IMR-90 (cell line): Measurements from ENCODE around the gene KIFBP. TPM values are rescaled to one million over a fixed set of nuclear protein-coding genes. Genes with fewer than 3 reads are reported as not detected.

Experiments
- ATAC-seq: fragments of 200-7000 bp; cut with Tn5 transposase; 2 replicates; pipeline ENCODE4 v1.9.1; 2020; ENCODE audit warnings: low read depth, mild to moderate bottlenecking, moderate library complexity
- BruUV-seq: library from RNA; stranded (reverse); fragments of 400-500 nt; replicated peaks from 2 replicates; lab custom pipeline; 2021; lab: Mats Ljungman, UMichigan
- CTCF ChIA-PET: fragments of 300-600 bp; formaldehyde crosslinking; extraction: SDS; loops from one replicate; lab custom pipeline; 2021; ENCODE audit warnings: antibody characterized with exemption; lab: Yijun Ruan, JAX
- POLR2A ChIA-PET: fragments of 300-600 bp; sonication (Branson Sonifier 250); formaldehyde crosslinking; loops from one replicate; lab custom pipeline; 2022; ENCODE audit warnings: antibody characterized with exemption; ENCODE audit not compliant: unreplicated experiment; lab: Charles Lee
- DNase-seq: peaks from one replicate; pipeline ENCODE4 v3.0.0; 2013
- H2AFZ ChIP-seq: replicated peaks from 2 replicates; pipeline ENCODE3; 2013; ENCODE audit warnings: low read length, mild to moderate bottlenecking; ENCODE audit not compliant: poor library complexity
- H2AK5ac ChIP-seq: 2 replicates; pipeline ENCODE4 v1.6.1; 2013; ENCODE audit warnings: low read depth, low read length, inconsistent platforms
- H2AK9ac ChIP-seq: replicated peaks from 2 replicates; pipeline ENCODE3; 2013; ENCODE audit warnings: mild to moderate bottlenecking, low read depth, low read length, moderate library complexity; ENCODE audit not compliant: poor library complexity
- H2BK120ac ChIP-seq: 2 replicates; pipeline ENCODE4 v1.6.1; 2013; ENCODE audit warnings: low read depth, low read length, inconsistent platforms
- H2BK15ac ChIP-seq: 3 replicates; pipeline ENCODE4 v1.6.1; 2013; ENCODE audit warnings: low read depth, low read length, inconsistent platforms
- H2BK20ac ChIP-seq: 2 replicates; pipeline ENCODE4 v1.6.1; 2013; ENCODE audit warnings: low read depth, mild to moderate bottlenecking, inconsistent platforms, low read length, moderate library complexity
- H2BK5ac ChIP-seq: 2 replicates; pipeline ENCODE4 v1.6.1; 2013; ENCODE audit warnings: mild to moderate bottlenecking, low read depth, low read length, inconsistent platforms; ENCODE audit not compliant: poor library complexity, severe bottlenecking
- H3K14ac ChIP-seq: replicated peaks from 2 replicates; pipeline ENCODE4 v1.6.1; 2013; ENCODE audit warnings: low read depth, low read length, inconsistent platforms
- H3K18ac ChIP-seq: 2 replicates; pipeline ENCODE4 v1.6.1; 2013; ENCODE audit warnings: low read depth, low read length, control low read depth
- H3K23ac ChIP-seq: 2 replicates; pipeline ENCODE4 v1.6.1; 2013; ENCODE audit warnings: low read depth, low read length, inconsistent platforms
- H3K27ac ChIP-seq: 2 replicates; pipeline ENCODE4 v1.5.1; 2013; ENCODE audit warnings: mild to moderate bottlenecking, control low read depth, low read length; ENCODE audit not compliant: insufficient read depth
- H3K27me3 ChIP-seq: 2 replicates; pipeline ENCODE4 v1.6.1; 2013; ENCODE audit warnings: low read length; ENCODE audit not compliant: control insufficient read depth, insufficient read depth
- H3K36me3 ChIP-seq: 2 replicates; pipeline ENCODE4 v1.6.1; 2013; ENCODE audit warnings: low read length, mixed read lengths; ENCODE audit not compliant: control insufficient read depth, insufficient read depth
- H3K4ac ChIP-seq: 2 replicates; pipeline ENCODE4 v1.6.1; 2013; ENCODE audit warnings: low read depth, low read length, inconsistent platforms
- H3K4me1 ChIP-seq: 2 replicates; pipeline ENCODE4 v1.6.1; 2013; ENCODE audit warnings: low read length, mixed read lengths; ENCODE audit not compliant: control insufficient read depth, insufficient read depth
- H3K4me2 ChIP-seq: 2 replicates; pipeline ENCODE4 v1.6.1; 2013; ENCODE audit warnings: low read depth, mild to moderate bottlenecking, control low read depth, low read length, moderate library complexity
- H3K4me3 ChIP-seq: 2 replicates; pipeline ENCODE4 v1.5.1; 2013; ENCODE audit warnings: low read depth, mild to moderate bottlenecking, control low read depth, low read length, moderate library complexity; ENCODE audit not compliant: insufficient read depth
- H3K56ac ChIP-seq: 2 replicates; pipeline ENCODE4 v1.6.1; 2013; ENCODE audit warnings: low read length, inconsistent platforms; ENCODE audit not compliant: insufficient read depth; ENCODE audit errors: extremely low read depth
- H3K79me1 ChIP-seq, 2 experiments: 2 replicates each; pipeline ENCODE4 v1.6.1; 2013; ENCODE audit warnings: low read length in 2 of 2, inconsistent platforms in 1 of 2, low read depth in 1 of 2
- H3K9ac ChIP-seq: 2 replicates; pipeline ENCODE4 v1.6.1; 2013; ENCODE audit warnings: low read depth, low read length, control low read depth
- H3K9me1 ChIP-seq: 2 replicates; pipeline ENCODE4 v1.6.1; 2013; ENCODE audit warnings: low read length, inconsistent platforms; ENCODE audit not compliant: insufficient read depth
- H3K9me3 ChIP-seq: 2 replicates; pipeline ENCODE4 v1.6.1; 2013; ENCODE audit warnings: low read length; ENCODE audit not compliant: control insufficient read depth, insufficient read depth
- H4K20me1 ChIP-seq: 2 replicates; pipeline ENCODE4 v1.6.1; 2013; ENCODE audit warnings: low read length, inconsistent platforms; ENCODE audit not compliant: insufficient read depth
- H4K5ac ChIP-seq: 2 replicates; pipeline ENCODE4 v1.6.1; 2013; ENCODE audit warnings: mild to moderate bottlenecking, low read depth, low read length, control low read depth
- H4K8ac ChIP-seq, 2 experiments: 2 replicates each; pipeline ENCODE4 v1.6.1; 2013; ENCODE audit warnings: low read depth in 2 of 2, low read length in 2 of 2, control low read depth in 1 of 2, inconsistent platforms in 1 of 2
- H4K91ac ChIP-seq: 2 replicates; pipeline ENCODE4 v1.6.1; 2013; ENCODE audit warnings: low read depth, low read length, inconsistent platforms; ENCODE audit not compliant: insufficient read depth
- BHLHE40 ChIP-seq: fragments of 150-350 bp; IDR thresholded peaks from 2 replicates; pipeline ENCODE4 v1.6.1; 2016; ENCODE audit warnings: mild to moderate bottlenecking, low read depth, low read length
- CHD1 ChIP-seq: IDR thresholded peaks from 2 replicates; pipeline ENCODE4 v1.6.1; 2012; ENCODE audit warnings: low read depth, low read length, improper control_type of control experiment
- ELK1 ChIP-seq: fragments of 150-350 bp; IDR thresholded peaks from 2 replicates; pipeline ENCODE4 v1.6.1; 2016; ENCODE audit warnings: low read depth, mild to moderate bottlenecking, low read length, moderate library complexity, borderline replicate concordance
- FOS ChIP-seq: fragments of 150-350 bp; IDR thresholded peaks from 2 replicates; pipeline ENCODE4 v1.6.1; 2016; ENCODE audit warnings: low read depth, low read length
- MAFK ChIP-seq: IDR thresholded peaks from 2 replicates; pipeline ENCODE4 v1.6.1; 2012; ENCODE audit warnings: low read depth, low read length, improper control_type of control experiment
- MXI1 ChIP-seq: IDR thresholded peaks from 2 replicates; pipeline ENCODE4 v1.6.1; 2012; ENCODE audit warnings: low read depth, mild to moderate bottlenecking, low read length, moderate library complexity, borderline replicate concordance
- POLR2A ChIP-seq: IDR thresholded peaks from 2 replicates; pipeline ENCODE4 v1.6.1; 2012; ENCODE audit warnings: mild to moderate bottlenecking, low read depth, low read length
- RFX5 ChIP-seq: IDR thresholded peaks from 2 replicates; pipeline ENCODE4 v1.8.0; 2012; ENCODE audit warnings: low read depth, mild to moderate bottlenecking, low read length, moderate library complexity
- USF2 ChIP-seq: fragments of 150-350 bp; IDR thresholded peaks from 2 replicates; pipeline ENCODE4 v1.6.1; 2017; ENCODE audit warnings: mild to moderate bottlenecking, antibody characterized with exemption, low read length, low read depth
- WGBS, 2 experiments: methylation state at CpG; one replicate each; pipeline versions ENCODE4 v1.1.5 to v1.1.7; 2013; ENCODE audit warnings: missing lambda C conversion rate in 2 of 2; ENCODE audit not compliant: insufficient read length in 1 of 2; ENCODE audit errors: extremely low coverage in 2 of 2; 5-methylcytosine and 5-hydroxymethylcytosine counted together
- dilution Hi-C: fragments of 300-500 bp; cut with HindIII; formaldehyde crosslinking; loops from one replicate; pipeline ENCODE4 v1.14.3; 2018; ENCODE audit warnings: low sequenced_read_pairs; ENCODE audit not compliant: unreplicated experiment
- in situ Hi-C: fragments of 300-500 bp; cut with MboI; formaldehyde crosslinking; loops from 3 replicates; pipeline ENCODE4 v1.14.3; 2019; ENCODE audit warnings: low sequenced_read_pairs, inconsistent platforms, mixed read lengths
- intact Hi-C: fragments of 100-400 bp; cut with micrococcal nuclease; formaldehyde crosslinking; loops from 2 replicates; pipeline ENCODE4 v1.10.0; 2022
- polyA plus RNA-seq, 3 experiments: library from polyadenylated mRNA; depleted of rRNA; stranded (reverse); fragments of >200 nt; gene quantifications; 2 replicates each; pipeline ENCODE4 v1.2.3, GENCODE V29; 2012; ENCODE audit warnings: low replicate concordance in 1 of 3
- total RNA-seq: library from RNA; depleted of rRNA; stranded (reverse); fragments of >200 nt; gene quantifications from 2 replicates; pipeline ENCODE4 v1.2.3, GENCODE V29; 2012

Gene KIFBP
- total and polyA plus RNA-seq, 2 of the 4 experiments (the other 2 are of a cell fraction): 30.6 to 51.3 TPM

DNA sequence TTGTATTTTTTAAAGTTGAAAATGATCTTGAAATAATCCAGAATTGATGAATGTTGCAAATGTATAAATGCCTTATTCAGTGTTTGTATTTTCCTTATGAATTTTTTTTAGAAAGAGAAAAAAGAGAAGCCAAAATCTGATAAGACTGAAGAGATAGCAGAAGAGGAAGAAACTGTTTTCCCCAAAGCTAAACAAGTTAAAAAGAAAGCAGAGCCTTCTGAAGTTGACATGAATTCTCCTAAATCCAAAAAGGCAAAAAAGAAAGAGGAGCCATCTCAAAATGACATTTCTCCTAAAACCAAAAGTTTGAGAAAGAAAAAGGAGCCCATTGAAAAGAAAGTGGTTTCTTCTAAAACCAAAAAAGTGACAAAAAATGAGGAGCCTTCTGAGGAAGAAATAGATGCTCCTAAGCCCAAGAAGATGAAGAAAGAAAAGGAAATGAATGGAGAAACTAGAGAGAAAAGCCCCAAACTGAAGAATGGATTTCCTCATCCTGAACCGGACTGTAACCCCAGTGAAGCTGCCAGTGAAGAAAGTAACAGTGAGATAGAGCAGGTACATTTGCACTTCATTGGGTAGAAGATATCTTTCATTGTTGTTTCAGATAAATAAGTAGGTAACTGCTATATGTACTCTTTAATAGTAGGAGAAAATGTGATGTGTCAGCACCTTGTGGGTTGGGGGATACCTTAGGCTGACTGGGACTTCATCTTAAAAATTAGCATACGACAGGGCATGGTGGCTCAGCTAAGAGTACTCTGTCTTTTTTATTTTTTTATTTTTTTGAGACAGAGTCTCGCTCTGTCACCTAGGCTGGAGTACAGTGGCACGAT, 28.7 kb upstream of the KIFBP start:
- H3K4me2 ChIP-seq: no peak overlapping the region
- no peak overlapping the region for H2BK120ac ChIP-seq
- H3K4me1 ChIP-seq: peaks cover 3% of the 10 kb centered on the region
- H4K8ac ChIP-seq: no peak overlapping the region
- H2AFZ ChIP-seq: no peak overlapping the region
- no peak overlapping the region for H3K4me3 ChIP-seq
- H2AK5ac ChIP-seq: no peak overlapping the region
- in situ Hi-C loops: no loop called here
- no peaks in the 10 kb centered on the region for H3K9me3 ChIP-seq
- BruUV-seq: no TSS peak
- no peak overlapping the region for H2AK9ac ChIP-seq
- H3K4ac ChIP-seq: no peak overlapping the region
- H4K20me1 ChIP-seq: peaks cover 40% of the 10 kb centered on the region
- no peak overlapping the region for H4K5ac ChIP-seq
- WGBS, 2 experiments: no CpG with 5 or more reads among the region's 4 CpGs
- no peak overlapping the region for H3K56ac ChIP-seq
- no peak overlapping the region for H2BK15ac ChIP-seq
- no peak overlapping the region for H3K27ac ChIP-seq
- no peak overlapping the region for H4K91ac ChIP-seq
- no peak overlapping the region for H2BK5ac ChIP-seq
- dilution Hi-C loops: no loop called here
- peaks cover 24 to 32% of the 10 kb centered on the region in 2 experiments for H3K79me1 ChIP-seq
- H3K14ac ChIP-seq: no peak overlapping the region
- CTCF ChIA-PET: interaction anchor here (1.3 kb wide), 1 partner anchor 133 kb away, joined by 3 read pairs; no protein-coding TSS in a partner anchor
- peaks cover 24% of the 10 kb centered on the region for H3K36me3 ChIP-seq
- intact Hi-C loops: no loop called here
- no peak overlapping the region for H2BK20ac ChIP-seq
- no peaks in the 10 kb centered on the region for H3K27me3 ChIP-seq
- DNase-seq (no peak), ATAC-seq (no peak)
- H3K9ac ChIP-seq: no peak overlapping the region
- POLR2A ChIA-PET: no interaction called here
- H3K23ac ChIP-seq: no peak overlapping the region
- TF ChIP-seq RFX5 (no peak), MAFK (peak; percentile 88), CHD1 (no peak), ELK1 (no peak), POLR2A (no peak), USF2 (no peak), MXI1 (no peak), FOS (no peak), BHLHE40 (no peak)
- H3K18ac ChIP-seq: no peak overlapping the region
- H3K9me1 ChIP-seq: no peaks in the 10 kb centered on the region
